ENCODE results near the gene SPSB2.

Gene SPSB2

GRCh38 chr12:6829536-6830220, 43.4 kb downstream of the SPSB2 start:
- no peak for DNase-seq

DNA sequence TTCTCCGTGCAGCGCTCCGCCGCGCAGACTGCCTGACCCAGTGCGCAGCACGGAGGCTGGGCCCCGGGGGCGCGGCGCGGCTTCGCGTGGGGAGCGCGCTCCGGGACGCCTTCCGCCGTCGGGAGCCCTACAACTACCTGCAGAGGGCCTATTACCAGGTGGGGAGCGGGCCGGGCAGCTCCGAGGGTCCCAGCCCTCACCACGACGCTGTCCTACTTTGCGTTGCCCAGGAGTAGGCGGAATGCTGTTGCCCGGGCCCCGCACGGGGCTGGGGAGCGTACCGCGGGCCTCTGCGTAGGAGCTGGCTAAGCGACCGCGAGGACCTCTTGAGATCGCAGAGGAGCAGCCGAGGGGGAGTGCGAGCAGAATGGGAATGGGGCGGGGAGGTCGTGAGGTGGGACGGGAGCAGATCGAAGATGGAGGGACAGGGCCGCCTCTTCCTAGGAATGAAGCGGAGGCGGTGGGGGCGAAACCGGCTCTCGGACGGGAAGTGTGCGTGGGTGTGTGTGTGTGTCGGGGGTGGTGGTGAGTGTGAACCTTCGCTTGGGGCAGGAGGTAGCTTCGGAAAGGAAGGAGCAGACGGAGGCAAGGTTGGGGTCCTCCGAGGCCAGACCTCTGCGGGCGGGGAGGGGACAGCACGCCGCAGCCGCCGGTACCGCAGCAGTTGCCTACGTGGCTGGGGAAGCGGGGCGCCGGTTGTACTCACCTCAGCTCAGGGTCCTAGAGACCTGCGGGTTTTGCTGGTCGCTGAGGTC, 44.1 kb downstream of the SPSB2 start:
- DNase-seq = peak; percentile 36

- no peak for DNase-seq
Measured at GRCh38 chr12:6827982-6828780, 44.9 kb downstream of the SPSB2 start, which contains the start of gene P3H3. Gene P3H3 (plus strand): TSS chr12:6828407. CDS start chr12:6828441, 34 bp downstream.

DNA sequence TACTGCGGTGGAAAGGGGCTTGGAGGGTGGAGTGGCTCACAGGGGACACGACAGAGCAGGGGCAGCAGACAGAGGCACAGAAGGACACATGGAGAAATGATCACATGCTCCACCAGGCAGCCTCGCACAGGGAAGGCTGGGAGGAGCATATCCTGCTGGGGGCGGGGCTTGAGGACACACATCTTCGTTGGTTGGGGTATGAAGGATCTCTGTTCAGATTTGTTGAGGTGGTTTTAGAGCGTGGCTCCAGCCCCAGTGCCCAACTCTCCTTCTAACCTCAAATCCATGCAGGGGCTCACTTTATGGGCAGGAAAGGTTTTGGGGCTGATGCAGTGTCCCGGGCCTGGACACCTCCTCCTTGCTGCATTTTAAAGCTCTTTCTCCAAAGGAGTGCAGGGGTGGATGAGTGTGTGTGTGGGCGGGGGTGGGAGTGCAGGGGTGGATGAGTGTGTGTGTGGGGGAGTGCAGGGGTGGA, 45.6 kb downstream of the SPSB2 start:
- peak; percentile 42 for DNase-seq

GRCh38 chr12:6826734-6827436, 46.2 kb downstream of the SPSB2 start:
- DNase-seq = no peak

DNA sequence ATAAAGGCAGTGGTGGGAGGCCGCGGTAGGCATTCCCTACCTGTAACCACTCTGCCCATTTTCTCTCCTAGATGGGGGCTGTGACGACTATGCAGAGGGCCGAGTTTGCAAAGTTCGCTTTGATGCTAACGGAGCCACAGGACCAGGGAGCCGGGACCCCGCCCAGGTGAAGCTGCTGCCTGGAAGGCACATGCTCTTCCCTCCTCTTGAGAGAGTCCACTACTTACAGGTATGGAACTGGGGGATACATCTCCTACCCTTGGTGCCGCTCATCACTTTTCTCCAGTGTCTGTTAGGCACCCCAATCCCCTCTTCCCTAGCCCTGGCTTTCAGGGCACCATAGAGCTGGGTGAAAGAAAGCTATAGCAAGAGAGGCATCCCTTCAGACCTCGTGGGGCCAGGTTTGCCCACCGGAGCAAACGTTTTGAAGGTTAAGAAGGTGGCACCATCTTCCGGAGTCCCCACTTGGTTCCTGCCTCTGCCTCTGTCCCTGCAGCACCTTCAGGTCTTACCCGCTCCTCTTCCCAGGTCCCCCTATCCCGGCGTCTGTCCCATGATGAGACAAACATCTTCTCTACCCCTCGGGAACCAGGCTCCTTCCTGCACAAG, 46.9 kb downstream of the SPSB2 start:
- no peak for DNase-seq

GRCh38 chr12:6825398-6826124, 47.5 kb downstream of the SPSB2 start:
- peak; percentile 77 for DNase-seq

- no peak for DNase-seq
Measured at GRCh38 chr12:6824901-6825381, 48.2 kb downstream of the SPSB2 start.

DNA sequence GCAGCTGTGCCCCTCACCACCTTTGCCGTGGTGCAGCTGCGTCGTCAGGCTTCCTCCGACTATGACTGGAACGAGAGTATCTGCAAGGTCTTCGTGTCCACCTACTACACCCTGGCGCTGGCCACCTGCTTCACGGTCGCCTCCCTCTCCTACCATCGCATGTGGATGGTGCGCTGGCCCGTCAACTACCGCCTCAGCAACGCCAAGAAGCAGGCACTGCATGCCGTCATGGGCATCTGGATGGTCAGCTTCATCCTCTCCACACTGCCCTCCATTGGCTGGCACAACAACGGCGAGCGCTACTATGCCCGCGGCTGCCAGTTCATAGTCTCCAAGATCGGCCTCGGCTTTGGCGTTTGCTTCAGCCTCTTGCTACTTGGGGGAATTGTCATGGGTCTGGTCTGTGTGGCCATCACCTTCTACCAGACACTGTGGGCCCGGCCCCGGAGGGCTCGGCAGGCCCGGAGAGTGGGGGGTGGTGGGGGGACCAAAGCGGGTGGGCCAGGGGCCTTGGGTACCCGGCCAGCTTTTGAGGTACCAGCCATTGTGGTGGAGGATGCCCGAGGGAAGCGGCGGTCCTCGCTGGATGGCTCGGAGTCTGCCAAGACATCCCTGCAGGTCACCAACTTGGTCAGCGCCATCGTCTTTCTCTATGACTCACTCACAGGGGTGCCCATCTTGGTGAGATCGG, 48.9 kb downstream of the SPSB2 start:
- DNase-seq = no peak

DNA sequence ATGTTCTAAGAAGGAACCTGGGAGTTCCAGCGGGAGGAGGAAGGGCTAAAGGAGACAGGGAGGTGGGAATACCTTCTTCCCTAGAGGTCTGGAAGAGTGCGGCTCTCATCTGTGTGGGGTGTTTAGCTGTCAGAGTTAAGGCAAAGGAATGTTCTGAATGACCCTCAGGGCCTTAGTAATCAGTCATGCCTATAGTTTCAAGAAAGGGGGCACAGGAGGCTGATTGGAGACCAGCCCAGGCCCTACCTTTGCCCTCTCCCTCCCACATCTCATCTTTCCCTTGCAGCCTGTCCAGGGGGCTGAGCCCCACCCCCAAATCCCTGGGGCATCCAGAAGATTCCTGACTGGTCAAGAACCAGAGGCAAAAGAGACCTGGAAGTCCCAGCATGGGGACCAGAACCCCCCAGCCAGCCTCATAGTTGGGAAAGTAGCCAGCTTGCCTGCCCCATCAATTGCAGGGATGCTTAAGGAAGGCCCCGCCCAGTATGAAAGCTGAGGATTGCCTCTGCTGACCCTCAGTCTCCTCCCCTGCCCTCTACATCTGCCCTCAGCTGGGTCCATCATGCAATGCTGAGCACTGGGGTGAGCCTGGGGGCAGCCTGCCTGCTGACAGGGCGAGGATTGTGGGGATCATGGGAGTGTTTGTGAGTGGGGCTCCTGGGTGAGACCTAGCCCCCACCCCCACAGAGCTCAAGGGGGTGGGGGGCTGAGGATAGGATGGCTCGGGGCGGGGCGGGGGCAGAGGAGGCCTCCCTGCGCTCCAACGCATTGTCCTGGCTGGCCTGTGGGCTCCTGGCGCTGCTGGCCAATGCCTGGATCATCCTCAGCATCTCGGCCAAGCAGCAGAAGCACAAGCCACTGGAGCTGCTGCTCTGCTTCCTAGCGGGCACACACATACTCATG, 49.7 kb downstream of the SPSB2 start:
- no peak for DNase-seq

DNA sequence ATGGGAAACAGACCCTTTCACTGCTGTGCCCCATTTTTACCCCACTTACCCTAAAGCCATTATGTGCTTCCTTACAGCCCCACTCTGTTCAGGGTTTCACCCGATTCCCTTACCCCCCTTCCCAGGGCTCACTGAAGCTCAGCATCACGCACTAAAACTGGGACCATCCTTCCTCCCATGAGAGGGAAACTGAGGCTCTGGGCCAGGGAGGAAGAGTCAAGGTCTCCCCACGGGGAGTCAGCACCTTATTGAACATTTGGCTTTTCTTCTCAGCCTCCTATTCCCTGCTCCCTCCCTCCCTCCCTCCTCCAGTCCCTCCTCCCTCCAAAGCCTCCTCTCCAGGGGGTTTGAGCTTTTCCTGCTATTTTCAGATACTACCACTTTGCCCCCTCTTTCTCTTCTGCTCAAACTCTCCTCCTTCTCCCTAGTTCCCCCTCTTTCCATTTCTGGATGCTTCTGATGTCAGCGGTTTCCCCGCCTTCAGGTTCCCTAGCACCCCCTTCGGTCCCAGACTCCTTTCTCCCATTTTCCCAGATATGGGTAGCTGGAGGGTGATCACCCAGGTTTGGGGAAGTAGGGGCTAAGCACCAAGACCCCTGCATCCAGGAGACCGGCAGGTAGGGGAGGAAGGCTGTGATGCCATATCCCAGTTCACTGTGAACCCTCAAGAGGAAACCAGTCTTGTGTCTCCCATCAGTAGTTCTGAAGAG, 50.5 kb downstream of the SPSB2 start:
- no peak for DNase-seq

DNA sequence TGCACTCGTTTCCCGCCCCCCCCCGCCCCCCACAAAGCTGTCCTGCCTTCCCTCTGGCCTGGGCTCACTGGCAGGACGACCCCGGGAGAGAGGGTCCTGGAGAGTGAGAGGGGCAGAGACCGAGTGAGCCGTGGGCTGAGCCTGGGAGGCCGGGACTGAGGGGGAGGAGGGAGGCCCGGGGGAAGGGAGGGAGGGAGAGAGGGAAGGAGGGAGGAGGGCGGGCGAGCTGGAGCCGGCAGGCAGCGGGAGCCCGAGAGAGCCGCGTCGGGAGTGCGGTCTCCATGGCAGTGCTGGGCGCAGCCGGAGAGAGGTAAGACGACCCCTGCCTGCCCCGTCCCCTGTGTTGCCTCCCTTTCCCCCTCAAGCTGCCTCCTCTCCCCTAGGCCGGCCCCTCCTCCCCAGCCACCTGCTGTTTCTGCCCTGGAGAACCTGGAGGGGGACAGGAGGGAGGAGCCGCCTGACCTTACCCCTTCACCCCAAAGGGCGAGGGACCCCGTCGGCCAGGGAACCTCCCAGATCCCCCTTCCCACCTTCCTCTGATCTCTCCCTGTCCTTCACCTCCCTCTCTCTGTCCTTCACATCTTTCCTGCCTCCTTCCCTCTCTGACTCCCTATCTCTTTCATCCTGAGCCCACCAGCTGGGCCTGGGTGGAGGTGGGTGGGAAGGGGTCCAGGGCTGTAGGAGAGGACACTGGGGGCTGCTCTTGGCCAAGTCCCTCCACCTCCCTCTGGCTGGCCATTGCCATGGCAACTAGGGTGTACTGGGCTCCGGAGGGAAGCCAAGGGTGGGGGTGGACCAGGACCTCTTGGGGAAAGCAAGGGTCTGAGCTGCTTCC, 51.3 kb downstream of the SPSB2 start, which contains the start of gene GPR162:
Gene GPR162, plus strand, starts transcription at position 231 of the 835 bp plus-strand sequence. CDS start 2,078 bp downstream, outside the sequence.
- DNase-seq = no peak
